KMS-11 (cell line): ENCODE measurements around the gene SP9.

ENCODE experiments used
- H2AFZ ChIP-seq: fragments of 200-600 bp; sonication (generic); 2 replicates; pipeline ENCODE4 v1.6.1; 2016; ENCODE audit warnings: antibody characterized with exemption, mixed run types, low read depth
- H3K27ac ChIP-seq: fragments of 200-600 bp; sonication (generic); 2 replicates; pipeline ENCODE4 v1.6.1; 2016; ENCODE audit warnings: mild to moderate bottlenecking, mixed run types
- H3K27me3 ChIP-seq: fragments of 200-600 bp; sonication (generic); 2 replicates; pipeline ENCODE4 v1.6.1; 2017; ENCODE audit warnings: mild to moderate bottlenecking, low read depth, mixed run types, moderate library complexity; ENCODE audit not compliant: insufficient read depth
- H3K36me3 ChIP-seq: fragments of 200-600 bp; sonication (generic); 2 replicates; pipeline ENCODE4 v1.6.1; 2017; ENCODE audit warnings: mild to moderate bottlenecking, mixed run types; ENCODE audit not compliant: insufficient read depth
- H3K4me1 ChIP-seq: fragments of 200-600 bp; sonication (generic); 2 replicates; pipeline ENCODE4 v1.6.1; 2016; ENCODE audit warnings: mild to moderate bottlenecking, low read depth, mixed run types; ENCODE audit not compliant: poor library complexity, severe bottlenecking
- H3K4me2 ChIP-seq: fragments of 200-600 bp; sonication (generic); 2 replicates; pipeline ENCODE4 v1.7.0; 2016; ENCODE audit warnings: mild to moderate bottlenecking, mixed run types
- H3K4me3 ChIP-seq: fragments of 200-600 bp; sonication (generic); IDR thresholded peaks from 2 replicates; pipeline ENCODE4 v1.6.1; 2017; ENCODE audit warnings: low read depth, low read length, mixed read lengths; ENCODE audit not compliant: insufficient read depth
- H3K79me2 ChIP-seq: fragments of 200-600 bp; sonication (generic); 2 replicates; pipeline ENCODE4 v1.6.1; 2016; ENCODE audit warnings: low read depth, mixed run types; ENCODE audit not compliant: insufficient read depth
- H3K9ac ChIP-seq: fragments of 200-600 bp; sonication (generic); 2 replicates; pipeline ENCODE4 v1.6.1; 2016; ENCODE audit warnings: mild to moderate bottlenecking, mixed run types
- H4K20me1 ChIP-seq: fragments of 200-600 bp; sonication (generic); 2 replicates; pipeline ENCODE4 v1.6.1; 2016; ENCODE audit warnings: mild to moderate bottlenecking, mixed run types; ENCODE audit not compliant: insufficient read depth
- TF ChIP-seq, protein P1 (sequence below): fragments of 200-600 bp; sonication (generic); conservative IDR thresholded peaks from 2 replicates; pipeline ENCODE4 v1.6.1; 2017; ENCODE audit warnings: low read depth, mild to moderate bottlenecking, antibody characterized with exemption, low read length, moderate library complexity, mixed read lengths

The SP9 gene

DNA sequence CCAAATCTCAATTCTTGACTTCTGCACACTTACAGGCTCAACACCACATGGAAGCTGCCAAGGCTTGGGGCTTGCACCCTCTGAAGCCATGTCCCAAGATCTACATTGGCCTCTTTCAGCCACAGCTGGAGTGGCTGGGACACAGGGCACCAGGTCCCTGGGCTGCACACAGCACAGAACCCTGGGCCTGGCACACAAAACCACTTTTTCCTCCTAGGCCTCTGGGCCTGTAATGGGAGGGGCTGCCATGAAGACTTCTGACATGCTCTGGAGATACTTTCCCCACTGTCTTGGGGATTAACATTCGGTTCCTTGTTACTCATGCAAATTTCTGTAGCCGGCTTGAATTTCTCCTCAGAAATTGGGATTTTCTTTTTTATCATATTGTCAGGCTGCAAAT lies 29.9 kb downstream of the SP9 start:
- TF ChIP-seq, protein P1, sequence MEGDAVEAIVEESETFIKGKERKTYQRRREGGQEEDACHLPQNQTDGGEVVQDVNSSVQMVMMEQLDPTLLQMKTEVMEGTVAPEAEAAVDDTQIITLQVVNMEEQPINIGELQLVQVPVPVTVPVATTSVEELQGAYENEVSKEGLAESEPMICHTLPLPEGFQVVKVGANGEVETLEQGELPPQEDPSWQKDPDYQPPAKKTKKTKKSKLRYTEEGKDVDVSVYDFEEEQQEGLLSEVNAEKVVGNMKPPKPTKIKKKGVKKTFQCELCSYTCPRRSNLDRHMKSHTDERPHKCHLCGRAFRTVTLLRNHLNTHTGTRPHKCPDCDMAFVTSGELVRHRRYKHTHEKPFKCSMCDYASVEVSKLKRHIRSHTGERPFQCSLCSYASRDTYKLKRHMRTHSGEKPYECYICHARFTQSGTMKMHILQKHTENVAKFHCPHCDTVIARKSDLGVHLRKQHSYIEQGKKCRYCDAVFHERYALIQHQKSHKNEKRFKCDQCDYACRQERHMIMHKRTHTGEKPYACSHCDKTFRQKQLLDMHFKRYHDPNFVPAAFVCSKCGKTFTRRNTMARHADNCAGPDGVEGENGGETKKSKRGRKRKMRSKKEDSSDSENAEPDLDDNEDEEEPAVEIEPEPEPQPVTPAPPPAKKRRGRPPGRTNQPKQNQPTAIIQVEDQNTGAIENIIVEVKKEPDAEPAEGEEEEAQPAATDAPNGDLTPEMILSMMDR, result no peak
- no peak overlapping the region for H3K9ac ChIP-seq
- no peaks in the 10 kb centered on the region for H3K79me2 ChIP-seq
- H3K27ac ChIP-seq, result no peak overlapping the region
- no peaks in the 10 kb centered on the region for H3K36me3 ChIP-seq
- H3K4me1 ChIP-seq, result no peaks in the 10 kb centered on the region
- no peaks in the 10 kb centered on the region for H4K20me1 ChIP-seq
- H3K4me2 ChIP-seq, result no peak overlapping the region
- H2AFZ ChIP-seq, result no peak overlapping the region
- no peak overlapping the region for H3K4me3 ChIP-seq
- no peaks in the 10 kb centered on the region for H3K27me3 ChIP-seq

DNA sequence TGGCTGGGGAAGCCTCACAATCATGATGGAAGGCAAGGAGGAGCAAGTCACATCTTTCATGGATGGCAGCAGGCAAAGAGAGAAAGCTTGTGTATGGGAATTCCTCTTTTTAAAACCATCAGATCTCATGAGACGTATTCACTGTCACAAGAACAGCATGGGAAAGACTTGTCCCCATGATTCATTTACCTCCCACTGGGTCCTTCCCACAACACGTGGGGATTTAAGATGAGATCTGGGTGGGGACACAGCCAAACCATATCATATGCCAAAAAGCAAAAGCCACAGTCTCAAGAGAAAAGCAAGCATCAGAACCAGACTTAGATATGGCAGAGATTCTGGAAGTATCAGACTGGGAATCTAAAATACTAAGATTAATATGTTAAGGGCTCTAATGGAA lies 30.8 kb downstream of the SP9 start:
- H3K36me3 ChIP-seq, result no peaks in the 10 kb centered on the region
- H3K9ac ChIP-seq, result no peak overlapping the region
- H3K4me2 ChIP-seq, result no peak overlapping the region
- H4K20me1 ChIP-seq, result no peaks in the 10 kb centered on the region
- H3K27me3 ChIP-seq, result no peaks in the 10 kb centered on the region
- H2AFZ ChIP-seq, result no peak overlapping the region
- H3K4me1 ChIP-seq, result no peaks in the 10 kb centered on the region
- H3K27ac ChIP-seq, result no peak overlapping the region
- H3K4me3 ChIP-seq, result no peak overlapping the region
- H3K79me2 ChIP-seq, result no peaks in the 10 kb centered on the region
- TF ChIP-seq, protein P1, result no peak

DNA sequence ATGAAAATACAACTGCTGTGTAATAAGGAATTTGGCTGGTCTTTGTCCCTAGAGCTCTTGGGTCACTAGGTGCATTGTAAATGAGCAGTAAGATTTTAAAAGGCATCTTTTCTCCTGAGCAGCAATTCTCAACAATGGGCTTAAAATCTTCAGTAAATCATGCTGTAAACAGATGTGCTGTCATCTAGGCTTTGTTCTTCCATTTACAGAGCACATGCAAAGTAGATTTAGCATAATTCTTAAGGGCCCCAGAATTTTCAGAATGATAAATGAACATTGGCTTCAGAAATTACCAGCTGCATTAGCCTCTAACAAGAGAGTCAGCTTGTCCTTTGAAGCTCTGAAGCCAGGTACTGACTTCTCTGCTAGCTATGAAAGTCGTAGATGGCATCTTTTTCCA lies 33.9 kb downstream of the SP9 start:
- no peaks in the 10 kb centered on the region for H3K79me2 ChIP-seq
- H4K20me1 ChIP-seq, result no peaks in the 10 kb centered on the region
- H3K9ac ChIP-seq, result no peak overlapping the region
- H3K27ac ChIP-seq, result no peak overlapping the region
- H3K4me3 ChIP-seq, result no peak overlapping the region
- no peak overlapping the region for H2AFZ ChIP-seq
- H3K4me2 ChIP-seq, result no peak overlapping the region
- no peaks in the 10 kb centered on the region for H3K27me3 ChIP-seq
- no peaks in the 10 kb centered on the region for H3K36me3 ChIP-seq
- TF ChIP-seq, protein P1, result no peak
- no peaks in the 10 kb centered on the region for H3K4me1 ChIP-seq

DNA sequence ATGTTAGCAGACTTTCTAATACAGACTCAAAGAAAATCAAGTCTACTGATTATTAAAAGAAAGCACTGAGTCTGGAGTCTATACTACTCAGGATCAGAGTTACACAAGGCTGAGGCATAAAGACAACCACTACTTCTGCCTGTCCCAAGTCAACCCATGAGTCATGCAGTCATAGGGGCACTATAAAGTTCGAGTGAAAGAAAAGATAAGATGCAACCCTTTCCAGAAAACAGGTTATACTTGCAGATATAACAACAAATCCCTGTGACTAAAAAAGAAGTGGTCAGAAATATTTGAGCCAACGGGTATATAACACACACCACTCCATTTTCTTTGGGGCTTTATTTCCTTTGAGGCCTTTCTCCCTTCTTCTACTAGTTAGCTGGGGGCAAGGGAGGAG lies 42.2 kb downstream of the SP9 start:
- TF ChIP-seq, protein P1, result no peak
- Histone ChIP-seq H3K9ac (no peak overlapping the region), H3K36me3 (no peaks in the 10 kb centered on the region), H4K20me1 (no peaks in the 10 kb centered on the region), H3K79me2 (no peaks in the 10 kb centered on the region), H3K27ac (no peak overlapping the region), H3K4me3 (no peak overlapping the region), H2AFZ (no peak overlapping the region), H3K27me3 (no peaks in the 10 kb centered on the region), H3K4me2 (no peak overlapping the region), H3K4me1 (peaks cover 9% of the 10 kb centered on the region)

DNA sequence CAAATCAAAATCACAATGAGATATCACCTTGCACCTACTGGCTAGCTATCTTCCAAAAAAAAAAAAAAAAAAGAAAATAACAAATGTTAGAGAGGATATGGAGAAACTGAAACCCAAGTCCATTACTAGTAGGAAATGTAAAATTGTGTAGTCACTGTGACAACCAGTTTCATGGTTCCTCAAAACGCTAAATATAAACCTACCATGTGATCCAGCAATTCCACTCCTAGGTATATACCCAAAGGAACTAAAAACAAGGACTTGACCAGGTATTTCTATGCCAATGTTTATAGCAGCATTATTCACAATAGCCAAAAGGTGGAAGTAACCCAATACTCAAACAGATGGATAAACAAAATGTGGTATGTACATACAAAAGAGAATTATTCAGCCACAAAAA lies 49.0 kb downstream of the SP9 start:
- H3K27me3 ChIP-seq, result no peaks in the 10 kb centered on the region
- H2AFZ ChIP-seq, result no peak overlapping the region
- no peak overlapping the region for H3K4me2 ChIP-seq
- no peaks in the 10 kb centered on the region for H3K36me3 ChIP-seq
- H3K27ac ChIP-seq, result no peak overlapping the region
- TF ChIP-seq, protein P1, result no peak
- H3K4me3 ChIP-seq, result no peak overlapping the region
- H3K4me1 ChIP-seq, result no peaks in the 10 kb centered on the region
- no peaks in the 10 kb centered on the region for H3K79me2 ChIP-seq
- H4K20me1 ChIP-seq, result no peaks in the 10 kb centered on the region
- H3K9ac ChIP-seq, result no peak overlapping the region
